Astrocyte (in vitro differentiated cells and primary cell): Measurements from ENCODE around the gene INPP5E. TPM values are rescaled to one million over a fixed set of nuclear protein-coding genes. Genes with fewer than 3 reads are reported as not detected.

Experiments used
- DNase-seq: peaks from one replicate; pipeline ENCODE4 v3.0.0-alpha.2; 2010; ENCODE audit warnings: low read depth
- FAIRE-seq: peaks from 2 replicates; lab custom pipeline; 2011; peaks lifted over from hg19 to GRCh38; lab: Jason Lieb, UNC
- H2AFZ ChIP-seq: 2 replicates; pipeline ENCODE4 v1.6.0; 2012; ENCODE audit warnings: low read depth, low read length, inconsistent platforms
- H3K27ac ChIP-seq: 2 replicates; pipeline ENCODE4 v1.5.1; 2011; ENCODE audit warnings: low read depth, low read length, inconsistent platforms
- H3K27me3 ChIP-seq: 2 replicates; pipeline ENCODE4 v1.6.0; 2011; ENCODE audit warnings: low read length, inconsistent platforms; ENCODE audit not compliant: insufficient read depth
- H3K36me3 ChIP-seq: 2 replicates; pipeline ENCODE4 v1.5.1; 2011; ENCODE audit warnings: low read length, inconsistent platforms; ENCODE audit not compliant: insufficient read depth
- H3K4me1 ChIP-seq: 2 replicates; pipeline ENCODE4 v1.5.1; 2011; ENCODE audit warnings: low read length, inconsistent platforms; ENCODE audit not compliant: insufficient read depth
- H3K4me2 ChIP-seq: 2 replicates; pipeline ENCODE4 v1.6.0; 2012; ENCODE audit warnings: low read length, inconsistent platforms
- H3K4me3 ChIP-seq: 2 replicates; pipeline ENCODE4 v1.5.1; 2011; ENCODE audit warnings: low read depth, mild to moderate bottlenecking, low read length, inconsistent platforms; ENCODE audit not compliant: insufficient read depth
- H3K79me2 ChIP-seq: 2 replicates; pipeline ENCODE4 v1.6.0; 2012; ENCODE audit warnings: mild to moderate bottlenecking, low read length, inconsistent platforms; ENCODE audit not compliant: insufficient read depth
- H3K9ac ChIP-seq: 2 replicates; pipeline ENCODE4 v1.6.0; 2012; ENCODE audit warnings: mild to moderate bottlenecking, low read length, inconsistent platforms
- H3K9me3 ChIP-seq: 2 replicates; pipeline ENCODE4 v1.5.1; 2012; ENCODE audit warnings: low read depth, mild to moderate bottlenecking, low read length, inconsistent platforms; ENCODE audit not compliant: insufficient read depth
- H4K20me1 ChIP-seq: 2 replicates; pipeline ENCODE4 v1.6.0; 2012; ENCODE audit warnings: low read length, inconsistent platforms; ENCODE audit not compliant: insufficient read depth
- H3K27ac Mint-ChIP-seq: one replicate; pipeline ENCODE4 v1.8.0; 2021; ENCODE audit warnings: mild to moderate bottlenecking, mixed read lengths; ENCODE audit not compliant: unreplicated experiment
- H3K27me3 Mint-ChIP-seq: one replicate; pipeline ENCODE4 v1.8.0; 2021; ENCODE audit warnings: low read depth, mixed read lengths; ENCODE audit not compliant: unreplicated experiment
- H3K36me3 Mint-ChIP-seq: one replicate; pipeline ENCODE4 v1.8.0; 2021; ENCODE audit warnings: low read depth, mixed read lengths; ENCODE audit not compliant: unreplicated experiment
- H3K4me1 Mint-ChIP-seq: one replicate; pipeline ENCODE4 v1.8.0; 2021; ENCODE audit warnings: low read depth, mixed read lengths; ENCODE audit not compliant: unreplicated experiment
- H3K4me3 Mint-ChIP-seq: one replicate; pipeline ENCODE4 v1.8.0; 2021; ENCODE audit warnings: mild to moderate bottlenecking, moderate library complexity, mixed read lengths; ENCODE audit not compliant: unreplicated experiment
- H3K9me3 Mint-ChIP-seq: one replicate; pipeline ENCODE4 v1.8.0; 2021; ENCODE audit warnings: mild to moderate bottlenecking, mixed read lengths; ENCODE audit not compliant: unreplicated experiment
- CTCF ChIP-seq: IDR thresholded peaks from 2 replicates; pipeline ENCODE4 v1.5.1; 2011; ENCODE audit warnings: low read depth, mild to moderate bottlenecking, inconsistent platforms, low read length, moderate library complexity; ENCODE audit not compliant: insufficient read depth
- EZH2 ChIP-seq: IDR thresholded peaks from 2 replicates; pipeline ENCODE4 v1.6.1; 2012; ENCODE audit warnings: mild to moderate bottlenecking, low read length, inconsistent platforms; ENCODE audit not compliant: insufficient read depth
- total RNA-seq: library from RNA; stranded (reverse); gene quantifications from 2 replicates; pipeline ENCODE4 v1.2.1, GENCODE V29; 2021

Gene INPP5E
- total RNA-seq, 1 donor from 2014 or later: 13.2 TPM

GRCh38 chr9:136400038-136400834, 39.4 kb downstream of the INPP5E start, which contains the start of gene SNAPC4:
SNAPC4 (minus strand) TSS chr9:136400170; CDS start chr9:136398428, 1,742 bp downstream.
- DNase-seq: peak; percentile 49
- no peaks in the 10 kb centered on the region for H3K9me3 Mint-ChIP-seq
- peak within 1 kb of the TSS; percentile 96 for H3K4me3 Mint-ChIP-seq
- Histone ChIP-seq H2AFZ (peak within 1 kb of the TSS; percentile 85), H3K27ac (peak within 1 kb of the TSS; percentile 51), H3K36me3 (peaks cover 13% of the 10 kb centered on the region), H3K9ac (peak within 1 kb of the TSS; percentile 91), H3K27me3 (no peaks in the 10 kb centered on the region), H3K4me1 (peaks cover 15% of the 10 kb centered on the region), H3K4me3 (peak within 1 kb of the TSS; percentile 82), H3K9me3 (no peaks in the 10 kb centered on the region), H3K79me2 (peaks cover 36% of the 10 kb centered on the region), H4K20me1 (peaks cover 36% of the 10 kb centered on the region), H3K4me2 (peak within 1 kb of the TSS; percentile 99)
- no peak for FAIRE-seq
- H3K27me3 Mint-ChIP-seq: no peaks in the 10 kb centered on the region
- peaks cover 11% of the 10 kb centered on the region for H3K36me3 Mint-ChIP-seq
- peaks cover 9% of the 10 kb centered on the region for H3K4me1 Mint-ChIP-seq
- peak within 1 kb of the TSS; percentile 88 for H3K27ac Mint-ChIP-seq
- TF ChIP-seq EZH2 (no peak), CTCF (peak; percentile 42)

GRCh38 chr9:136399176-136400037, 40.2 kb downstream of the INPP5E start:
- DNase-seq (no peak), FAIRE-seq (no peak)
- H3K4me3 Mint-ChIP-seq: peak overlapping the region; percentile 96
- H3K36me3 Mint-ChIP-seq: peaks cover 14% of the 10 kb centered on the region
- Histone ChIP-seq H3K4me3 (peak overlapping the region; percentile 82), H3K9me3 (no peaks in the 10 kb centered on the region), H4K20me1 (peaks cover 30% of the 10 kb centered on the region), H3K79me2 (peaks cover 40% of the 10 kb centered on the region), H3K4me2 (peak overlapping the region; percentile 99), H3K36me3 (peaks cover 19% of the 10 kb centered on the region), H3K9ac (peak overlapping the region; percentile 91), H3K27me3 (no peaks in the 10 kb centered on the region), H2AFZ (peak overlapping the region; percentile 39), H3K27ac (peak overlapping the region; percentile 51), H3K4me1 (peaks cover 15% of the 10 kb centered on the region)
- no peaks in the 10 kb centered on the region for H3K9me3 Mint-ChIP-seq
- TF ChIP-seq CTCF: no peak
- TF ChIP-seq EZH2: no peak
- H3K27me3 Mint-ChIP-seq: no peaks in the 10 kb centered on the region
- H3K27ac Mint-ChIP-seq: peak overlapping the region; percentile 88
- peaks cover 9% of the 10 kb centered on the region for H3K4me1 Mint-ChIP-seq
